Body of pancreas (tissue), 4 donors: ENCODE results near the gene C19orf38.

Source experiments
- POLR2A ChIP-seq, 3 donors: fragments of 450-650 bp; IDR thresholded peaks; one replicate each; pipeline ENCODE4 v1.6.1; 2016; ENCODE audit warnings: antibody characterized with exemption in 3 of 3, mild to moderate bottlenecking in 2 of 3
- TF ChIP-seq, protein P1 (sequence below), 7 experiments: fragments of 450-650 bp in 4 of 7; fragments of 200-600 bp in 3 of 7; sonication (generic) in 3 of 7; IDR thresholded peaks; one replicate each; pipeline ENCODE4 v1.5.1; 2016 to 2019; ENCODE audit warnings: antibody characterized with exemption in 7 of 7

DNA sequence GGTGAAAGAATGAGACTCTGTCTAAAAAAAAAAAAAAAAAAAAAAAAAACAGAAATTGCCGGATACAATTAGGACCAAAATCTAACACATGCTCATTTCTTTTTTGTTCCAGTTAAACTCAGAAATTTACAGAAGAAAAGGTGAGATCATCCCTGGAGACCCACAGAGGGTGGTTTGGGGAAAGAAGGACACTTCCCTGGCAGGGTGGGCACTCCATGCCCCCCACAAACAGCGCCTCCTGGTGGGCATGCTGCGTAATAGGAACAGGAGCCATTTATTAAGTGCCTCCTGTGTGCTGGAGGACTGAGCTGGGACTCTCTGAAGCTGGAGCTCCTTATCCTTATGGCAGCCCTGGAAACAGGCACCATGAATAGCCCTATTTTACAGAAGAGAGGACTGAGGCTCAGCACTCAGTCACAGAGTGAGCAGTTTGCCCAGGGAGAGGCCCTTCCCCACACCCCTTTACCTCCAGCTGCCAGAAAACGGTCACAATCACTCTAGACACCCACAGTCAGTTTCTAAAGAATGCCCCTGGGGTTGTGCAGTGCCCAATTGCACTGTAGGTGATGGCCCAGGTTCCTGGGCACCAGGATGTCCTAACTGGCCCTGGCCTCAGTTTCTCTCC, 10.1 kb downstream of the C19orf38 start:
- TF ChIP-seq, protein P1, sequence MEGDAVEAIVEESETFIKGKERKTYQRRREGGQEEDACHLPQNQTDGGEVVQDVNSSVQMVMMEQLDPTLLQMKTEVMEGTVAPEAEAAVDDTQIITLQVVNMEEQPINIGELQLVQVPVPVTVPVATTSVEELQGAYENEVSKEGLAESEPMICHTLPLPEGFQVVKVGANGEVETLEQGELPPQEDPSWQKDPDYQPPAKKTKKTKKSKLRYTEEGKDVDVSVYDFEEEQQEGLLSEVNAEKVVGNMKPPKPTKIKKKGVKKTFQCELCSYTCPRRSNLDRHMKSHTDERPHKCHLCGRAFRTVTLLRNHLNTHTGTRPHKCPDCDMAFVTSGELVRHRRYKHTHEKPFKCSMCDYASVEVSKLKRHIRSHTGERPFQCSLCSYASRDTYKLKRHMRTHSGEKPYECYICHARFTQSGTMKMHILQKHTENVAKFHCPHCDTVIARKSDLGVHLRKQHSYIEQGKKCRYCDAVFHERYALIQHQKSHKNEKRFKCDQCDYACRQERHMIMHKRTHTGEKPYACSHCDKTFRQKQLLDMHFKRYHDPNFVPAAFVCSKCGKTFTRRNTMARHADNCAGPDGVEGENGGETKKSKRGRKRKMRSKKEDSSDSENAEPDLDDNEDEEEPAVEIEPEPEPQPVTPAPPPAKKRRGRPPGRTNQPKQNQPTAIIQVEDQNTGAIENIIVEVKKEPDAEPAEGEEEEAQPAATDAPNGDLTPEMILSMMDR (IDR thresholded peaks at IDR 0.05), result peak in 6 of 7 experiments; percentile 21 to 46 (median 37)
- TF ChIP-seq POLR2A (IDR thresholded peaks at IDR 0.05), result no peak
